Measurements from ENCODE around the gene PAPPA2.

PAPPA2 gene

DNA sequence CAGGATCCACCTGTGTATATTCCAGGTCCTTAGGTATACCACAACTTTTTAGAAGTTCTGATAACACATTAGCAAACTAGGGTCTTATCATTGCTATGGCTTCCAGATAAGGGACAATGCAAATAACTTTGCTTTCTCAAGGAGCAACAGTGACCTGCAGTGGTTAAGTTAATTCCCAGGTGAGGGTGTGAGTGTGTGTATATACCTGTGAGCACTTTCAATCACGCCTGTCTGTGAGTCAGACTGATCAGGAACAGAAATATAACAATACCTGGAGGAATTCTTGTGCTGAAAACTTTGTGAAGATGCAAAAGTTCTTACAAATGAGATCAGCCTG, 317.0 kb downstream of the PAPPA2 start:
- H3K4me3 ChIP-seq (ENCODE audit: low read depth, low read length) = no peak overlapping the region
- in situ Hi-C loops (cut with HindIII; ENCODE audit: low sequenced_read_pairs) = no loop called here
- no peak for TF ChIP-seq CTCF (IDR thresholded peaks at IDR 0.05; ENCODE audit: low read depth, low read length, missing control alignments)
- DNase-seq (ENCODE audit: low read depth) = no peak

DNA sequence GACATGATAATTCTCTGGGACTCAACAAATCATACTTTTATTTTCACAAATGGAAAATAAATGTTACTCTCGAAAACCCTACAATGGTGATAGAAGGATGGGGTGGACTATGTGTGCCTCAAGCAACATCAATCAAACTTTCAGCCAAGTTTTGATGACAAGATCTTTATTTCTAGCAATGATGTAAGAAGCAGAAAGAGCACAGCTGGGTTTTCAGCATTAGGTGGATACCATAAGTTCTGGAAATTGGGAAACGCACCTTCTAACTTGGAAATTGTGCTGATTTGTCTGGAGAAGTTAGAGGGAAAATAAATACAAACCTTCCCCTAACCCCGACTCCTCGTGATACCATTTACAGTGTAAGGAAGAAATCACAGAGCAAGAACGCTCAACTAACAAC, 320.3 kb downstream of the PAPPA2 start:
- no peak overlapping the region for H3K4me3 ChIP-seq (ENCODE audit: low read depth, low read length)
- in situ Hi-C loops (cut with HindIII; ENCODE audit: low sequenced_read_pairs) = no loop called here
- TF ChIP-seq CTCF (IDR thresholded peaks at IDR 0.05; ENCODE audit: low read depth, low read length, missing control alignments) = no peak
- no peak for DNase-seq (ENCODE audit: low read depth)

- DNase-seq (ENCODE audit: low read depth) = no peak
- in situ Hi-C loops (cut with HindIII; ENCODE audit: low sequenced_read_pairs) = no loop called here
- TF ChIP-seq CTCF (IDR thresholded peaks at IDR 0.05; ENCODE audit: low read depth, low read length, missing control alignments) = no peak
- H3K4me3 ChIP-seq (ENCODE audit: low read depth, low read length) = no peak overlapping the region
These were observed 322.1 kb downstream of the PAPPA2 start for GRCh38 chr1:176785056-176785455.

- in situ Hi-C loops (cut with HindIII; ENCODE audit: low sequenced_read_pairs) = no loop called here
- peak; percentile 3 for DNase-seq (ENCODE audit: low read depth)
- TF ChIP-seq CTCF (IDR thresholded peaks at IDR 0.05; ENCODE audit: low read depth, low read length, missing control alignments) = no peak
- no peak overlapping the region for H3K4me3 ChIP-seq (ENCODE audit: low read depth, low read length)
These were observed 322.8 kb downstream of the PAPPA2 start for GRCh38 chr1:176785791-176786190.

DNA sequence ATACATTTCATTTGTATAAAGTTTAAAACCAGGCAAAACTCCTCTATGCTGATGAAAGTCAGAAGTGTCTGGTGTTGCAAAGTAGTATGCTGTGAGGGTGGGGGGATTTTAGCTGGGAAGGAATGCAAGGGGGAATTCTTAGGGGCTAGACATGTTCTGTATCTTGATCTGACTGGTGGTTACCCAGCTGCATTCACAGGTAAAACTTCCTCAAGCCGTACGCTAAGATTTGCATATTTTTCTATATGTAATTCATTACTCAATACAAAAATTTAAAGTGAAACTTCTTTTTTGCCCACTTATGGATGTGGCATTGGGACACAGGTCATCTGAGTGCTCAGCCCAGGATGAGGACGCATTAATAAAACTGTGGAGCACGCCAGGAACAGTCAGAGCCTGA, 323.3 kb downstream of the PAPPA2 start:
- no peak overlapping the region for H3K4me3 ChIP-seq (ENCODE audit: low read depth, low read length)
- no peak for TF ChIP-seq CTCF (IDR thresholded peaks at IDR 0.05; ENCODE audit: low read depth, low read length, missing control alignments)
- no peak for DNase-seq (ENCODE audit: low read depth)
- in situ Hi-C loops (cut with HindIII; ENCODE audit: low sequenced_read_pairs) = no loop called here

- no peak overlapping the region for H3K4me3 ChIP-seq (ENCODE audit: low read depth, low read length)
- no peak for TF ChIP-seq CTCF (IDR thresholded peaks at IDR 0.05; ENCODE audit: low read depth, low read length, missing control alignments)
- peak; percentile 19 for DNase-seq (ENCODE audit: low read depth)
- in situ Hi-C loops (cut with HindIII; ENCODE audit: low sequenced_read_pairs) = no loop called here
These were observed 326.7 kb downstream of the PAPPA2 start for GRCh38 chr1:176789571-176790090.

- DNase-seq (ENCODE audit: low read depth) = no peak
- no peak for TF ChIP-seq CTCF (IDR thresholded peaks at IDR 0.05; ENCODE audit: low read depth, low read length, missing control alignments)
- in situ Hi-C loops (cut with HindIII; ENCODE audit: low sequenced_read_pairs) = no loop called here
- no peak overlapping the region for H3K4me3 ChIP-seq (ENCODE audit: low read depth, low read length)
These were observed 327.8 kb downstream of the PAPPA2 start for GRCh38 chr1:176790786-176791185.
